22Rv1 (cell line): ENCODE results near the gene CCDC85B.

ENCODE experiments used
- CTCF ChIP-seq: fragments of 450-650 bp; IDR thresholded peaks from 2 replicates; pipeline ENCODE4 v1.5.1; 2017; ENCODE audit warnings: mild to moderate bottlenecking
- ZFX ChIP-seq: fragments of 450-650 bp; IDR thresholded peaks from 2 replicates; pipeline ENCODE4 v1.6.1; 2017; ENCODE audit warnings: antibody characterized with exemption, borderline replicate concordance

- no peak for TF ChIP-seq CTCF
- no peak for TF ChIP-seq ZFX
These were observed 17.7 kb upstream of the CCDC85B start, which contains the start of gene EFEMP2 for GRCh38 chr11:65872586-65873317.
